ENCODE results near the gene ITPR1.

DNA sequence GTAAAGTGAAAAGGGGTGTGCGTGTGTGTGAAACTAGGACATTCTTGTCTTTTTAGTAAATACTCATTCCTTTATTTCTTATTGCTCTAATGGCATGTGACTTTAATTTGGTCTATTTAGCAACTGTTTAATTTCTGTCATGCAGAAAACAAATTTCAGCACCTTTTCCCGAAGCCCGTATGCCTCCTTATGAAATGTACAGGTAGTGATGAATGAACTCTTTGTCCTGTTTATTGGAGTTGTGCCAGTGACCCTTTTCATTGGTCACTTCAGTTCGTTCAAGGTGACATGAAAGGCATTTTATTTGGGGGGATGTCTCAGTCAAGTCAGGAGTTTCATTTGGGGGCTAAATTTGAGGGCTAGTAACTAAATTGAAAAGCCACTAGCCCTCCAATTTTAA is 55.2 kb downstream of the ITPR1 start:
- TF ChIP-seq CHD1 (IDR thresholded peaks at IDR 0.05; ENCODE audit: low read depth, low read length) (no peak), SMC3 (IDR thresholded peaks at IDR 0.05; ENCODE audit: low read depth, low read length) (no peak), CEBPB (IDR thresholded peaks at IDR 0.05; ENCODE audit: low read depth, low read length) (no peak), MXI1 (IDR thresholded peaks at IDR 0.05; ENCODE audit: borderline replicate concordance, low read depth, low read length) (no peak), POLR2A (IDR thresholded peaks at IDR 0.05; ENCODE audit: low read depth, low read length) (no peak), FOS (IDR thresholded peaks at IDR 0.05; ENCODE audit: low read depth, low read length) (no peak)
- TF ChIP-seq, protein P1, sequence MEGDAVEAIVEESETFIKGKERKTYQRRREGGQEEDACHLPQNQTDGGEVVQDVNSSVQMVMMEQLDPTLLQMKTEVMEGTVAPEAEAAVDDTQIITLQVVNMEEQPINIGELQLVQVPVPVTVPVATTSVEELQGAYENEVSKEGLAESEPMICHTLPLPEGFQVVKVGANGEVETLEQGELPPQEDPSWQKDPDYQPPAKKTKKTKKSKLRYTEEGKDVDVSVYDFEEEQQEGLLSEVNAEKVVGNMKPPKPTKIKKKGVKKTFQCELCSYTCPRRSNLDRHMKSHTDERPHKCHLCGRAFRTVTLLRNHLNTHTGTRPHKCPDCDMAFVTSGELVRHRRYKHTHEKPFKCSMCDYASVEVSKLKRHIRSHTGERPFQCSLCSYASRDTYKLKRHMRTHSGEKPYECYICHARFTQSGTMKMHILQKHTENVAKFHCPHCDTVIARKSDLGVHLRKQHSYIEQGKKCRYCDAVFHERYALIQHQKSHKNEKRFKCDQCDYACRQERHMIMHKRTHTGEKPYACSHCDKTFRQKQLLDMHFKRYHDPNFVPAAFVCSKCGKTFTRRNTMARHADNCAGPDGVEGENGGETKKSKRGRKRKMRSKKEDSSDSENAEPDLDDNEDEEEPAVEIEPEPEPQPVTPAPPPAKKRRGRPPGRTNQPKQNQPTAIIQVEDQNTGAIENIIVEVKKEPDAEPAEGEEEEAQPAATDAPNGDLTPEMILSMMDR (conservative IDR thresholded peaks at IDR 0.05; ENCODE audit: low read depth, low read length): no peak
- TF ChIP-seq, protein P2, sequence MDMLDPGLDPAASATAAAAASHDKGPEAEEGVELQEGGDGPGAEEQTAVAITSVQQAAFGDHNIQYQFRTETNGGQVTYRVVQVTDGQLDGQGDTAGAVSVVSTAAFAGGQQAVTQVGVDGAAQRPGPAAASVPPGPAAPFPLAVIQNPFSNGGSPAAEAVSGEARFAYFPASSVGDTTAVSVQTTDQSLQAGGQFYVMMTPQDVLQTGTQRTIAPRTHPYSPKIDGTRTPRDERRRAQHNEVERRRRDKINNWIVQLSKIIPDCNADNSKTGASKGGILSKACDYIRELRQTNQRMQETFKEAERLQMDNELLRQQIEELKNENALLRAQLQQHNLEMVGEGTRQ (IDR thresholded peaks at IDR 0.05; ENCODE audit: low read depth, low read length): no peak
